ENCODE data around the gene DDX49.

DDX49 gene, protein sequence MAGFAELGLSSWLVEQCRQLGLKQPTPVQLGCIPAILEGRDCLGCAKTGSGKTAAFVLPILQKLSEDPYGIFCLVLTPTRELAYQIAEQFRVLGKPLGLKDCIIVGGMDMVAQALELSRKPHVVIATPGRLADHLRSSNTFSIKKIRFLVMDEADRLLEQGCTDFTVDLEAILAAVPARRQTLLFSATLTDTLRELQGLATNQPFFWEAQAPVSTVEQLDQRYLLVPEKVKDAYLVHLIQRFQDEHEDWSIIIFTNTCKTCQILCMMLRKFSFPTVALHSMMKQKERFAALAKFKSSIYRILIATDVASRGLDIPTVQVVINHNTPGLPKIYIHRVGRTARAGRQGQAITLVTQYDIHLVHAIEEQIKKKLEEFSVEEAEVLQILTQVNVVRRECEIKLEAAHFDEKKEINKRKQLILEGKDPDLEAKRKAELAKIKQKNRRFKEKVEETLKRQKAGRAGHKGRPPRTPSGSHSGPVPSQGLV

GRCh38 chr19:18919086-18919899, at the start of gene DDX49, which contains the start of gene COPE:
Gene DDX49 (plus strand): TSS chr19:18919715. CDS start chr19:18919742, 27 bp downstream.
Gene COPE (minus strand): TSS chr19:18919387. CDS start chr19:18919348, 39 bp downstream.
- peak; percentile 92 to 96 (median 94) for DNase-seq

GRCh38 chr19:18869781-18870530, 49.6 kb upstream of the DDX49 start:
- DNase-seq = no peak

GRCh38 chr19:18870531-18871172, 48.9 kb upstream of the DDX49 start:
- no peak for DNase-seq

- no peak for DNase-seq
Observed at GRCh38 chr19:18871543-18871942, 48.0 kb upstream of the DDX49 start.

- no peak for DNase-seq
Observed at GRCh38 chr19:18875726-18876125, 43.8 kb upstream of the DDX49 start.

DNA sequence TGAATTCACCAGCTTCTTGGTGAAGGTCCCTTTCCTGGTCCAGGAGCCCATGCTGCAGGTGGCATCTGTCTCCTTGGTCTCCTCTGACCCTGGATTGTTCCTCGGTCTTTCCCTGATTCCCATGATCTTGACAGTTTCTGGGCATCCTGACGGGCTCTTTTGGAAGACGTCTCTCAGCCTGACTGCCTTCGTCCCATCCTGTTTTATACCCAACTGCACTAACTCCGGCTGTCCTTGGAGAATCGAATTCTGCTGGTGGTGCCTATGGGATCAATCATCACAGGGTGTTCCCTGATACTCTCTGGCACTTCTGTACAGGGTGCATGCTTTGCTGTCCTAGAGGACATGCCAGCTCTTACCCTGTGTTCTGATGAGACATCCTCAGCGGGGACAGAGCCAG, 42.6 kb upstream of the DDX49 start:
- no peak for DNase-seq

DNA sequence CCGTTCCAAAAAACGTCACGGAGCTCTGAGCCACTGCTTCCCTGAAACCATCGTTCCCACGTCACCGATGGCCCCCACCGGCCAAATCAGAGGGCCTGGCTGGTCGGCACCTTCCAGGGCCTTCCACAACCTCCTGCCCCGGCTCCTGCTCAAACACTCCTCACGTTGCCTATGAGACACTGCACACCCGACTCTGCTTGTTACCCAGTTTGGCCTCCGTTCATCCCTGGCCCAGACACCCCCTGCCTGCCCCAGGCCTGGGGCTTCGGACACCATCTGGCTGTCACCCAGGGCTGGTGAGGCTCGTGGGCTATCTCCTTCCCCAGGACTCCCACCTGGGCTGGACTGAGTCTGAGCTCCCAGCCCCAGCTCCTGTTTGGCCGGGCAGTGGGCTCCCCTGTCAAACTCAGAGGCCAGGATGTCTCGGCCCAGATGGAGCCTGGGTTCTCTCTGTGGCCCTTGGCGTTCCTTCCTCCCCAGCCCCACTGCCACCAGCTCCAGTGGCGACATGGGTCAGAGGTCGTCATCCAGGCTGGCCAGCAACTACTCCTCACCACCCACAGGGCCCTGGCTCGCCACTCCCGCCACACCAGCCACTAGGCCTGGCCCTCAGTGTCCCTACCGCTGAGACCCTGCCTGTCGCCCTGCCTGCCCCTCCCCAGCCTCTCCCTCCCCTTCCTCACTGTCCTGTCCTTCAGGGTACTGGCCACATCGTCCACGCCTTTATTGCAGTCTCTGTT, 41.3 kb upstream of the DDX49 start:
- no peak for DNase-seq

- DNase-seq = no peak
Observed at GRCh38 chr19:18878858-18879578, 40.5 kb upstream of the DDX49 start.

DNA sequence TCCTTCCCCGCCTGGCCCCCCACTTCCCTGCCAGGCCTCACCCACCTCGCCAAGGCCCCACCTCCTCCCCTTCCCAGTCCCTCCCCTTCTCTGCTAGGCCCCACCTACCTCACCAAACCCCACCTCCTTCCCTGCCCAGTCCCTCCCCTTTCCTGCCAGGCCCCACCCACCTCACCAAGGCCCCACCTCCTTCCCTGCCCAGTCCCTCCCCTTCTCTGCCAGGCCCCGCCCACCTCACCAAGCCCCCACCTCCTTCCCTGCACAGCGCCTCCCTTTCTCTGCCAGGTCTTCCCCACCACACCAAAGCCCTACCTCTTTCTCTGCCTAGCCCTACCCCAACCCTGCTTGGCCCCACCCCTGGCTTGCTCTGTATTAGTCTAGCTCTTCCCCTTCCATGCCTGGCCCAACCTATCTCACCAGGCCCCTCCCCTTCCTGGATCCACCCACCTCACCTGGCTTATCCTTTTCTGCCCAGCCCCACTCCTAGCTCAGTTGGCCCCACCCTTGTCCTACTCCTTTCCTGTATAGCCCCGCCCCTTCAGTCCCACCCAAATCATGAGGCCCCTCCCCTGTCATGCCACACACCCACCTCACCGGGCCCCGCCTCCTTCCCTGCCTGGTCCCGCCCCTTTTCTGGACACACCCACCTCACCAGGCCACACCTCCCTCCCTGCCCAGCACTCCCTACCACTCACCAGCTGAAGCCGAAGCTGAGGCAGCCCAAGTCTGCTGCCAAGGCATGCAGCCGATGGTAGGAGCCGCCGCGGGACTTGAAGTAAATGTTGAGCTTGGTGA, 39.7 kb upstream of the DDX49 start:
- DNase-seq = no peak

DNA sequence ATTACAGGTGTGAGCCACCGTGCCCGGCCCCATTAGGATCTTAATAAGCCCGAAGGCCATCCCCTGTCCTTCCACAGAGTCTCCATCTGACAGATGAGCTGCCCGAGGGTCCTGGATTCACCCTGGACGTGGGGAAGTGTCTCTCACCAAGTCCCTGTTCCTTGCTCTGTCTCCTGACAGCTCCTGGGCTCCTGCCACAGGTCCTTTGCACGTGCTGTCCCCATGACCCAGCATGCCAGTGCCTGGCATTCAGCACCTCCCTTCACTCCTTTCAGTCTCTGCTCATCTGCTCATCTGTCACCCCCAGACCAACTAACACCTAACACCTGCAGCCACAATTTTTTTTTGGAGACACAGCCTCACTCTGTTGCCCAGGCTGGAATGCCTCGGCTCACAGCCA, 38.0 kb upstream of the DDX49 start:
- no peak for DNase-seq

DNA sequence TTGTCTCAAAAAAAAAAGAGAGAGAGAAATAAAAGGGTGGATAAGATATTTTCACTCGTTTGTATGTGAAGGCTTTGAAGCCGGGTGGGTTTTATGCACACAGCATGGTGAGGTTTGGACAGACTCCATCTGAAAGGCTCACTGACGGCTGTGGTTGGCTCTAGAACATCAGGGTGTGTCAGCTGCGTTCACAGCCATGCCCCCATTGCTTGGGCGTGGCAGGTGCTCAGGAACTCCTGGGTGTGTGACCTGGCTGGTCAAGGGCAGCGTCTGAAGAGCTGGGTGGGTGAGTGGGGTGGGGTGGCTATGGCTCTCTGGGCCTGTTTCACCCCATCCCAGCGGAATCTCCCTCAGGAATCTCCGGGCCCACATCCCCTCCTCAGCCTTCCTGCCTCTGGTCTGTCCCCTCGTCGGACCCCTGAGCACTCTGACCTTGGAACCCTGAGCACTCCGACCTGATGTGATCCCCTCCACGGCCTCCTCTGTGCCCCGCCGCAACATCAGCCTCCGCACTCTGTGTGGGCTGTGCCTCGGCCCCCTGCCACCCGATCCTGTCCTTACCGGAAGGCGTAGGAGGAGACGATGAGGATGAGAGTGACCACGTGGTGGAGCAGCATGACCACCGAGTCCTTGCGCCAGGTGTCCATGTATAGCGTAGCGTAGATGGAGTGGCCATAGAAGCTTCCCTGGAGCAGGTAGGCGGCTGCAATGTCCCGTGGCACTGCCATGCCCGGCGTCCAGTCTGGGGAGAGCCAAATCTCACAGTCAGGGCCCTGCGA, 35.8 kb upstream of the DDX49 start:
- DNase-seq = no peak

- no peak for DNase-seq
Observed at GRCh38 chr19:18886972-18887371, 32.5 kb upstream of the DDX49 start.

GRCh38 chr19:18889949-18890745, 29.4 kb upstream of the DDX49 start:
- no peak for DNase-seq

DNA sequence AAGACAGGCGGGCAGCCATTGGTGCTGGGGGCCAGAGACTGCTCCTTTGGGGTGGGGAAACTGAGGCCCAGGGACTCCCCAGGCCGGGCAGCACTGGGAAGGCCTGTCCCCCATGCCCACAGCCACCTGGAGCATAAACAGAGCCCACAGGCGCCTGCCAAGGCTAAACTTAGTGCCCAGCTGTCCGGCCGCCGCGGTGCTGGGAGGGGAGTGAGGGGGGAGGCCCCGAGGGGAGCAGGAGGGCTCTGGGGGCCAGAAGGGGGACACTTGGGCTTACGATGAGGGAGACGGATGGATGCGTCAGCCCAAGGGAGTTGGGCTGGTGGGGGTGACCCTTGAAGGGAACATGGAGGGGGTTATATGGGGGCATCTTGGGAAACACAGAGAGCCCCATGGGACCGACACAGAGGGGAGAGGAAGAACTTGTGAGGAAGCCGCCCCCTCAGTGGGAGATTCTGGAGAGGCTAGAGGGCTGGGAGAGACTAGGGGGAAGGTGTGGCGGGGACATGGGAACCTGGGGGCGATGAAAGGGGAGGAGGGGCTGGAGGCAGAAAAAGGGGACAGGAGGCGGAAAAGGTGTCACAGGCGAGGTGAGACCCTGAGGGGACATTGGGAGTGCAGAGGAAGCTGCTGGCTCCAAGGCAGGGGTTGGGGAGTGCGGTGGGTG, 25.8 kb upstream of the DDX49 start:
- no peak for DNase-seq

GRCh38 chr19:18894254-18895037, 25.1 kb upstream of the DDX49 start:
- no peak for DNase-seq

DNA sequence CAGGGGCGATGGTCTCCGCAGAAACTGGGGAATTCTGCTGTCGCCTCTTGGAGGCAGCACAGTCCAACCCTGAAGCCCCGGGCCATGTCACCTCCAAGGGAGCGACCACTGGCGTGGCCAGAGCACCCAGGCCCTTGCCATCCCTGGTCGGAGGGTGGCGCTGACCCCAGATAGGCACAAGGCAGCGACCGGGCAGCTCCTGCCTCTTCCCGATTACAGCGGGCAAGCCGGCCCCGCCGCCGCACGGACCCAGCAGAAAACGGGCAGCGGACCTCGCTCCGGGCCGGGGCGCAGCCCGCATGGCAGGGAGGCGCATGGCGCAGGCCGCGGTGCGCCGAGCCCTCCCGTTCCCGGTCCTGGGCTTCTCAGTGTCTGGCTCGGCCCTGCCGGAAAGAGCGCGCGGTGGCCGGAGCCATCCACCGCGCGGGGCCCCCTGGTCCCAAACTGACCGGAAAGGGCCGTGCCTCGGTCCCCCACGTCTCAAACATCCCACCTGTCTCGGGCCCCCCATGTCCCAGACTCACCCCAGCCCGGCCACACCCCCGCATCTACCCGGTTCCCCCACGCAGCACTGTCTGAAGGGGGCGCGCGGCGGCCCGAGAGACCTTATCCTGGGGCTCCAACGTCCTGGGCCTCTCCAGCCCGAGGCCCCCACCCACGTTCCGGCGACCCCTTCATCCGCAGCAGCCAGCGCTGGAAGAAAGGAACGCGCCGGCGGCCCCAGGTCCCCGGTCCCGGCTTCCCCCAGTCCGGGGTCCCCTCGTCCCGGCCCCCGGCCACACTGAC, 24.3 kb upstream of the DDX49 start:
- DNase-seq = no peak
